ENCODE data around the gene GRIP2. TPM values are rescaled to one million over a fixed set of nuclear protein-coding genes. Genes with fewer than 3 reads are reported as not detected.
"Not testable (repeated sequence)": the region's sequence is repeated elsewhere in the genome, so short reads cannot be mapped to it uniquely, and the experiment has no call there.

The GRIP2 gene
- total RNA-seq, 1 experiment from 2014 or later, result not detected

- no peak for DNase-seq (ENCODE audit: low spot score)
These were observed 19.2 kb downstream of the GRIP2 start for GRCh38 chr3:14520967-14521366.

GRCh38 chr3:14520149-14520548 lies 20.0 kb downstream of the GRIP2 start:
- DNase-seq (ENCODE audit: low spot score), result no peak

GRCh38 chr3:14519406-14519805 lies 20.7 kb downstream of the GRIP2 start:
- no peak for DNase-seq (ENCODE audit: low spot score)

GRCh38 chr3:14518893-14519292 lies 21.2 kb downstream of the GRIP2 start:
- DNase-seq (ENCODE audit: low spot score), result no peak

- no peak for DNase-seq (ENCODE audit: low spot score)
These were observed 21.7 kb downstream of the GRIP2 start for GRCh38 chr3:14518432-14518802.

- DNase-seq (ENCODE audit: low spot score), result no peak
These were observed 22.3 kb downstream of the GRIP2 start for GRCh38 chr3:14517601-14518431.

- DNase-seq (ENCODE audit: low spot score), result no peak
These were observed 23.3 kb downstream of the GRIP2 start for GRCh38 chr3:14516738-14517345.

- not testable (repeated sequence) for DNase-seq (ENCODE audit: low spot score)
These were observed 24.6 kb downstream of the GRIP2 start for GRCh38 chr3:14515526-14515925.

GRCh38 chr3:14514323-14514720 lies 25.8 kb downstream of the GRIP2 start:
- no peak for DNase-seq (ENCODE audit: low spot score)

- no peak for DNase-seq (ENCODE audit: low spot score)
These were observed 26.4 kb downstream of the GRIP2 start for GRCh38 chr3:14513566-14514322.

GRCh38 chr3:14512942-14513327 lies 27.2 kb downstream of the GRIP2 start:
- no peak for DNase-seq (ENCODE audit: low spot score)

GRCh38 chr3:14512281-14512941 lies 27.7 kb downstream of the GRIP2 start:
- no peak for DNase-seq (ENCODE audit: low spot score)

- no peak for DNase-seq (ENCODE audit: low spot score)
These were observed 28.4 kb downstream of the GRIP2 start for GRCh38 chr3:14511623-14512280.

GRCh38 chr3:14510838-14511622 lies 29.1 kb downstream of the GRIP2 start:
- no peak for DNase-seq (ENCODE audit: low spot score)

- no peak for DNase-seq (ENCODE audit: low spot score)
These were observed 30.4 kb downstream of the GRIP2 start for GRCh38 chr3:14509796-14510100.

- peak; percentile 58 for DNase-seq (ENCODE audit: low spot score)
These were observed 31.0 kb downstream of the GRIP2 start for GRCh38 chr3:14508966-14509795.

GRCh38 chr3:14508505-14508819 lies 31.7 kb downstream of the GRIP2 start:
- DNase-seq (ENCODE audit: low spot score), result no peak

GRCh38 chr3:14507757-14508504 lies 32.2 kb downstream of the GRIP2 start:
- no peak for DNase-seq (ENCODE audit: low spot score)

- DNase-seq (ENCODE audit: low spot score), result peak; percentile 1
These were observed 32.8 kb downstream of the GRIP2 start for GRCh38 chr3:14507305-14507741.
